Stomach (tissue), 9 donors: Measurements from ENCODE around the gene TTC39B. TPM values are rescaled to one million over a fixed set of nuclear protein-coding genes. Genes with fewer than 3 reads are reported as not detected.
"Not testable (repeated sequence)": the region's sequence is repeated elsewhere in the genome, so short reads cannot be mapped to it uniquely, and the experiment has no call there.

Source experiments
- DNase-seq, 2 donors: peaks; one replicate each; pipeline versions ENCODE4 v3.0.0 to v3.0.0-alpha.2; 2013 to 2019
- H3K27ac ChIP-seq, 5 donors: fragments of 200-600 bp in 4 of 5; sonication (generic) in 4 of 5; one replicate each; pipeline ENCODE4 v1.5.1; 2013 to 2019; ENCODE audit warnings: mild to moderate bottlenecking in 1 of 5, moderate library complexity in 1 of 5
- H3K27me3 ChIP-seq, 3 donors: fragments of 200-600 bp; sonication (generic); one replicate each; pipeline ENCODE4 v1.5.1; 2017 to 2019; ENCODE audit warnings: mixed run types in 1 of 3
- H3K36me3 ChIP-seq, 4 donors: fragments of 200-600 bp; sonication (generic); 1 replicate in 3 of 4; 2 replicates in 1 of 4; pipeline ENCODE4 v1.5.1; 2016 to 2019
- H3K4me1 ChIP-seq, 4 donors: fragments of 200-600 bp; sonication (generic); one replicate each; pipeline ENCODE4 v1.5.1; 2016 to 2019
- H3K4me3 ChIP-seq, 4 donors: fragments of 200-600 bp; sonication (generic) in 3 of 4; one replicate each; pipeline ENCODE4 v1.5.1; 2016 to 2019; ENCODE audit warnings: mild to moderate bottlenecking in 1 of 4
- H3K9me3 ChIP-seq, 4 donors: fragments of 200-600 bp; sonication (generic); one replicate each; pipeline ENCODE4 v1.5.1; 2016 to 2019
- EP300 ChIP-seq: sonication (generic); formaldehyde crosslinking; IDR thresholded peaks from one replicate; pipeline ENCODE4 v1.6.1; 2017; ENCODE audit warnings: antibody characterized with exemption
- POLR2A ChIP-seq, 4 donors: fragments of 450-650 bp; IDR thresholded peaks; one replicate each; pipeline ENCODE4 v1.6.1; 2016; ENCODE audit warnings: antibody characterized with exemption in 4 of 4, control low read depth in 2 of 4, mild to moderate bottlenecking in 1 of 4, moderate library complexity in 1 of 4
- POLR2AphosphoS5 ChIP-seq, 3 donors: sonication (generic); formaldehyde crosslinking; IDR thresholded peaks; one replicate each; pipeline ENCODE4 v1.6.1; 2016; ENCODE audit warnings: antibody characterized with exemption in 3 of 3
- WGBS, 5 donors: extraction: QIAGEN DNeasy Blood & Tissue Kit in 3 of 5; methylation state at CpG; one replicate each; pipeline versions ENCODE4 v1.1.5 to v1.1.7; 2013 to 2018; 5-methylcytosine and 5-hydroxymethylcytosine counted together
- intact Hi-C: fragments of 100-400 bp; cut with DNase I; formaldehyde crosslinking; loops from one replicate; pipeline ENCODE4 v1.15.1; 2023; ENCODE audit warnings: low total_unique reads
- polyA plus RNA-seq, 3 donors: library from polyadenylated mRNA; stranded (reverse); fragments of 200-250 nt; gene quantifications; one replicate each; pipeline ENCODE4 v1.2.3, GENCODE V29; 2013
- total RNA-seq, 5 donors: library from RNA; depleted of rRNA; stranded (reverse); fragments of >200 nt; gene quantifications; one replicate each; pipeline versions ENCODE4 v1.1.0 to v1.2.3, GENCODE V29; 2014 to 2016
- TF ChIP-seq, protein P1 (sequence below), 7 experiments: fragments of 450-650 bp in 4 of 7; fragments of 200-600 bp in 3 of 7; sonication (generic) in 3 of 7; IDR thresholded peaks; one replicate each; pipeline ENCODE4 v1.5.1; 2016 to 2019; ENCODE audit warnings: antibody characterized with exemption in 7 of 7, control low read depth in 2 of 7, mild to moderate bottlenecking in 1 of 7
- donor health status: healthy with polysubstance abuse.
- donor health status: Bipolar disorder and iron deficiency.
- donor health status: healthy.

Gene TTC39B
- total and polyA plus RNA-seq, 8 donors, result 2.0 to 35.4 (median 6.6) TPM

DNA sequence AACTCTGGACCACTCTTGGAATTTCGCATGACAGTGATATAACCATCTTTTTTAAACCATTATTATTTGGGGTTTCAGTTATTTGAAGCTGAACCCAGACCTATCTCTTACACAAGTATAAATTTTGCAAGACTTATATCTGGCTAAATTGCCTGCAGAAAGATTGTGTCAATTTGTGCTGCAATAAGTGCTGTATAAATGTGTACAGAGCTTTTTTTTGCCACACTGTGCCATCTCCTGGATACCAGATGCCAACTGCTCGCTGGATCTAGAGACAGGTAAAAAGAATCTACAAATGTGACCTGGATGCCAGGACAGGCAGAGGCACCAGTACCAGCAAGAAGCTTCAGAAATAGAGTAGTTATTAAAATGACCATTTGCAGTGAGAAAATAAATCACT is 25.9 kb upstream of the TTC39B start:
- DNase-seq, result peak in 1 of 2 donors; percentile 9
- TF ChIP-seq, protein P1, sequence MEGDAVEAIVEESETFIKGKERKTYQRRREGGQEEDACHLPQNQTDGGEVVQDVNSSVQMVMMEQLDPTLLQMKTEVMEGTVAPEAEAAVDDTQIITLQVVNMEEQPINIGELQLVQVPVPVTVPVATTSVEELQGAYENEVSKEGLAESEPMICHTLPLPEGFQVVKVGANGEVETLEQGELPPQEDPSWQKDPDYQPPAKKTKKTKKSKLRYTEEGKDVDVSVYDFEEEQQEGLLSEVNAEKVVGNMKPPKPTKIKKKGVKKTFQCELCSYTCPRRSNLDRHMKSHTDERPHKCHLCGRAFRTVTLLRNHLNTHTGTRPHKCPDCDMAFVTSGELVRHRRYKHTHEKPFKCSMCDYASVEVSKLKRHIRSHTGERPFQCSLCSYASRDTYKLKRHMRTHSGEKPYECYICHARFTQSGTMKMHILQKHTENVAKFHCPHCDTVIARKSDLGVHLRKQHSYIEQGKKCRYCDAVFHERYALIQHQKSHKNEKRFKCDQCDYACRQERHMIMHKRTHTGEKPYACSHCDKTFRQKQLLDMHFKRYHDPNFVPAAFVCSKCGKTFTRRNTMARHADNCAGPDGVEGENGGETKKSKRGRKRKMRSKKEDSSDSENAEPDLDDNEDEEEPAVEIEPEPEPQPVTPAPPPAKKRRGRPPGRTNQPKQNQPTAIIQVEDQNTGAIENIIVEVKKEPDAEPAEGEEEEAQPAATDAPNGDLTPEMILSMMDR (IDR thresholded peaks at IDR 0.05), result no peak
- TF ChIP-seq POLR2AphosphoS5 (IDR thresholded peaks at IDR 0.05), result no peak
- TF ChIP-seq POLR2A (IDR thresholded peaks at IDR 0.05), result no peak
- no peak for TF ChIP-seq EP300
- intact Hi-C loops, result no loop called here
- Histone ChIP-seq H3K27ac (peak overlapping the region; percentile 36 to 77 (median 67)), H3K9me3 (no peaks in the 10 kb centered on the region), H3K4me3 (no peak overlapping the region), H3K4me1 (peaks cover 5 to 14% (median 6%) of the 10 kb centered on the region in 4 donors), H3K36me3 (no peaks in the 10 kb centered on the region), H3K27me3 (no peaks in the 10 kb centered on the region)
- WGBS, 5 donors, result 51 to 67% (median 60%) methylated on average over 2 of the region's 2 CpGs

DNA sequence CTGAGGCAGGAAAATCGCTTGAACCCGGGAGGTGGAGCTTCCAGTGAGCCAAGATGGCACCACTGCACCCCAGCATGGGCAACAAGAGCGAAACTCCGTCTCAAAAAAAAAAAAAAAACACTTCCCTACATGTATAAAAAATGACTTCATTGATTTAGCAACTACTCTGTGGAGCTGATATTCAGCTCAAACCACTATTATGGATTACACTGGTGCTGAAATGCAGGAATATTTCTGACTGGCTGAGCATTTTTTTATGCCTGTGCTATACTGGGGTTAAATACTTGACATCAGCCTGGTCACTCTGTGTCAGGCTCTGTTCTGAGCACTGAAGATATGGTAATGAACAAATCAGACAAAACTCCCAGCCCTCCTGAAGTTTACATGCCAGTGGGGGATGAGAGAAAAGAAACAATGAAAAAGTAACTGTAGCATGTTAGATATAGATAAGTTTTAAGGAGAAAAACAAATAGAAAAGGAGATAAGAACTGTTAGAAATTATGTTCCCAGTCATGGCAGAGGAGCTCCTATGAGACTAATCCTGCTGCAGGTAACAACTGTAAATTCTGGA is 22.6 kb upstream of the TTC39B start:
- H3K4me3 ChIP-seq, result peak overlapping the region in 3 of 4 donors; percentile 13 to 20 (median 14)
- WGBS, 5 donors, result 60 to 72% (median 66%) methylated on average over 4 of the region's 4 CpGs
- no peak for TF ChIP-seq EP300
- peak in 1 of 3 donors; percentile 19 for TF ChIP-seq POLR2AphosphoS5 (IDR thresholded peaks at IDR 0.05)
- H3K4me1 ChIP-seq, result peaks cover 5 to 14% (median 6%) of the 10 kb centered on the region in 4 donors
- no peak for DNase-seq
- H3K27me3 ChIP-seq, result no peaks in the 10 kb centered on the region
- intact Hi-C loops, result no loop called here
- H3K9me3 ChIP-seq, result peaks cover 0 to under 1% (median 0%) of the 10 kb centered on the region in 4 donors
- H3K36me3 ChIP-seq, result no peaks in the 10 kb centered on the region
- peak overlapping the region; percentile 52 to 76 (median 73) for H3K27ac ChIP-seq

DNA sequence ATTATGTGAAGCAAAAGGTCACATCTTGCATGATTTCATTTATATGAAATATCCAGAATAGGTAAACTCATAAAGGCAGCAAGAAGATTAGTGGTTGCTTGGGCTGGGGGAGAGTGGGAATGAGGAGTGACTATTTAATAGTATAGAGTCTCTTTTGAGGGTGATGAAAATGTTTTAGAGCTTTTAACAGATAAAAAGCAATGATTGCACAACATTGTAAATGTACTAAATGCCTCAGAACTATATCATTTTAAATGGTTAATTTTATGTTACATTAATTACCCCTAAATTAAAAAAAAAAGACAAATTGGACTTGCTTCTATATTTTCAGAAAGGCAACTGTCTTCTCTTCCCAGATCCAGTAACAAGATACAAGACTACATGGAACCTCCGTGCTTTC is 21.9 kb upstream of the TTC39B start:
- Histone ChIP-seq H3K4me3 (no peak overlapping the region), H3K27ac (peak overlapping the region in 2 of 5 donors; percentile 52 to 66), H3K27me3 (no peaks in the 10 kb centered on the region), H3K36me3 (no peaks in the 10 kb centered on the region), H3K4me1 (peaks cover 5 to 14% (median 6%) of the 10 kb centered on the region in 4 donors), H3K9me3 (peaks cover 0 to 7% (median 2%) of the 10 kb centered on the region in 4 donors)
- DNase-seq, result no peak
- TF ChIP-seq POLR2AphosphoS5 (IDR thresholded peaks at IDR 0.05) (no peak), POLR2A (IDR thresholded peaks at IDR 0.05) (no peak), EP300 (no peak)
- TF ChIP-seq, protein P1 (IDR thresholded peaks at IDR 0.05), result no peak
- intact Hi-C loops, result no loop called here
- WGBS, 5 donors, result 92 to 96% (median 92%) methylated on average over 1 of the region's 1 CpG

DNA sequence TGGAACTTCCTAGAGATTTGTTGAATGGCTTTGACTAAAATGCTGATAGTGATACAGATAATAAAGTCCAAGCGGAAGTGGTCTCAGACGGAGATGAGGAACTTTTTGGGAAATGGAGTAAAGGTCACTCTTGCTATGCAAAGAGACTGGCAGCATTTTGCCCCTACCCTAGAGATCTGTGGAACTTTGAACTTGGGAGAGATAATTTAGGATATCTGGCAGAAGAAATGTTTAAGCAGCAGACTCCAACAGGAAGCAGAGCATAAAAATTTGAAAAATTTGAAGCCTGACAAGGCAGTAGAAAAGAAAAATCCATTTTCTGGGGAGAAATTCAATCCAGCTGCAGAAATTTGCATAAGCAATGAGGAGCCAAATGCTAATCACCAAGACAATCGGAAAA is 15.7 kb upstream of the TTC39B start:
- peaks cover 0 to 17% (median 7%) of the 10 kb centered on the region in 4 donors for H3K9me3 ChIP-seq
- WGBS, 5 donors, result 84 to 93% (median 87%) methylated on average over 3 of the region's 3 CpGs
- DNase-seq, H3K27me3 ChIP-seq, H3K4me1 ChIP-seq, H3K36me3 ChIP-seq, intact Hi-C loops, H3K4me3 ChIP-seq, H3K27ac ChIP-seq: not testable (repeated sequence)

DNA sequence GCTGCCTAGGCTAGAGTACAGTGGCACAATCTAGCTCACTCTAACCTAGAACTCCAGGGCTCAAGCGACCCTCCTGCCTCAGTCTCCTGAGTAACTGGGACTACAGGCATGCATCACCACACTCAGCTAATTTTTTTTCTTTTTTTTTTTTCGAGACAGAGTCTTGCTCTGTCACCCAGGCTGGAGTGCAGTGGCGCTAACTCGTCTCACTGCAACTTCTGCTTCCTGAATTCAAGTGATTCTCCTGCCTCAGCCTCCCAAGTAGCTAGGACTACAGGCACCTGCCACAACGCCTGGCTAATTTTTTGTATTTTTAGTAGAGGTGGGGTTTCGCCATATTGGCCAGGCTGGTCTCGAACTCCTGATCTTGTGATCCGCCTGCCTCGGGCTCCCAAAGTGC is 12.6 kb upstream of the TTC39B start:
- H3K27me3 ChIP-seq, H3K36me3 ChIP-seq, H3K4me3 ChIP-seq, DNase-seq, H3K27ac ChIP-seq, H3K4me1 ChIP-seq, intact Hi-C loops: not testable (repeated sequence)
- H3K9me3 ChIP-seq, result peaks cover 0 to 17% (median 7%) of the 10 kb centered on the region in 4 donors
- WGBS, 5 donors, result 78 to 96% (median 91%) methylated on average over 9 of the region's 9 CpGs

DNA sequence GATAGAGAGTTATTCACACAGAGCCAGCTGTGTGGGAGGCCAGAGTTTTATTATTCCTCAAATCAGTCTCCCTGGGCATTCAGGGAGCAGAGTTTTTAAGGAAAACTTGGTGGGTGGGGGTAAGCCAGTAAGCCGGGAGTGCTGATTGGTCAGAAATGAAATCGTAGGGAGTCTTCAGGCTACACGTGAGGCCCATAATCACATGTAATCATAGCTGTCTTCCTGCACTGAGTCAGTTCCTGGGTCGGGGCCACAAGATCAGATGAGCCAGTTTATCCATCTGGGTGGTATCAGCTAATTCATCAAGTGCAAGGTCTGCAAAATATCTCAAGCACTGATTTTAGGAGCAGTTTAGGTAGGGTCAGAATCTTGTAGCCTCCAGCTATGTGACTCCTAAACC is 10.8 kb upstream of the TTC39B start:
- Histone ChIP-seq H3K4me3 (no peak overlapping the region), H3K36me3 (no peaks in the 10 kb centered on the region), H3K27me3 (no peaks in the 10 kb centered on the region), H3K27ac (no peak overlapping the region), H3K4me1 (no peaks in the 10 kb centered on the region), H3K9me3 (peaks cover 0 to under 1% (median 0%) of the 10 kb centered on the region in 4 donors)
- 72 to 80% (median 74%) methylated on average over 4 of the region's 4 CpGs for WGBS, 5 donors
- no peak for DNase-seq
- intact Hi-C loops, result no loop called here
- TF ChIP-seq, protein P1 (IDR thresholded peaks at IDR 0.05), result no peak
- TF ChIP-seq POLR2AphosphoS5 (IDR thresholded peaks at IDR 0.05), result no peak
- TF ChIP-seq POLR2A (IDR thresholded peaks at IDR 0.05), result no peak
- no peak for TF ChIP-seq EP300
